RPMI7951 (cell line): ENCODE measurements around the gene NDUFB10. TPM values are rescaled to one million over a fixed set of nuclear protein-coding genes. Genes with fewer than 3 reads are reported as not detected.

Experiments used
- DNase-seq: peaks from one replicate; pipeline ENCODE4 v3.0.0-alpha.2; 2012; ENCODE audit warnings: low read depth
- total RNA-seq: library from RNA; depleted of rRNA; stranded (reverse); fragments of >200 nt; shearing (Covaris generic); gene quantifications from 2 replicates; pipeline ENCODE4 v1.2.3, GENCODE V29; 2014

NDUFB10 gene
- total RNA-seq, 1 experiment from 2014 or later: 209 TPM

GRCh38 chr16:1984347-1985225, 25.2 kb downstream of the NDUFB10 start:
- peak; percentile 26 for DNase-seq

GRCh38 chr16:1985466-1986150, 26.3 kb downstream of the NDUFB10 start:
- no peak for DNase-seq

- no peak for DNase-seq
These were observed 27.9 kb downstream of the NDUFB10 start for GRCh38 chr16:1987198-1987597.

GRCh38 chr16:1989209-1990100, 30.1 kb downstream of the NDUFB10 start, which contains the start of gene SYNGR3:
Gene SYNGR3, plus strand, starts transcription at chr16:1989970. Its CDS starts 133 bp downstream, at chr16:1990103.
- DNase-seq: peak; percentile 36

GRCh38 chr16:1990101-1990350, 30.7 kb downstream of the NDUFB10 start:
- no peak for DNase-seq

- no peak for DNase-seq
These were observed 31.2 kb downstream of the NDUFB10 start for GRCh38 chr16:1990351-1991134.

GRCh38 chr16:1991135-1991551, 31.8 kb downstream of the NDUFB10 start:
- DNase-seq: no peak

GRCh38 chr16:1991588-1991947, 32.2 kb downstream of the NDUFB10 start:
- DNase-seq: no peak

- DNase-seq: peak; percentile 74
These were observed 32.8 kb downstream of the NDUFB10 start for GRCh38 chr16:1991948-1992703.

GRCh38 chr16:1992704-1993317, 33.5 kb downstream of the NDUFB10 start:
- DNase-seq: no peak

- no peak for DNase-seq
These were observed 34.4 kb downstream of the NDUFB10 start for GRCh38 chr16:1993731-1994131.

GRCh38 chr16:1997494-1998359, 38.4 kb downstream of the NDUFB10 start:
- peak; percentile 32 for DNase-seq

GRCh38 chr16:1998360-1998835, 39.1 kb downstream of the NDUFB10 start:
- no peak for DNase-seq

- no peak for DNase-seq
These were observed 39.8 kb downstream of the NDUFB10 start for GRCh38 chr16:1998852-1999801.

GRCh38 chr16:1999866-2000514, 40.7 kb downstream of the NDUFB10 start:
- no peak for DNase-seq

GRCh38 chr16:2001035-2001434, 41.7 kb downstream of the NDUFB10 start:
- no peak for DNase-seq
